Activated CD8-positive, alpha-beta T cell treated with anti-CD3 and anti-CD28 coated beads for 36 hours (primary cell): Measurements from ENCODE around the gene DPF1. TPM values are rescaled to one million over a fixed set of nuclear protein-coding genes. Genes with fewer than 3 reads are reported as not detected.

Experiments
- ATAC-seq: fragments of 200-7000 bp; cut with Tn5 transposase; one replicate; pipeline ENCODE4 v1.10.0; 2021; ENCODE audit warnings: mild to moderate bottlenecking, moderate library complexity
- CTCF ChIA-PET: fragments of 350-600 bp; sonication (Branson Sonifier 250); formaldehyde crosslinking; loops from one replicate; lab custom pipeline; 2021; ENCODE audit warnings: antibody characterized with exemption; lab: Charles Lee
- POLR2A ChIA-PET: fragments of 350-600 bp; sonication (Branson Sonifier 250); formaldehyde crosslinking; loops from one replicate; lab custom pipeline; 2021; ENCODE audit warnings: antibody characterized with exemption; lab: Charles Lee
- DNase-seq: peaks from one replicate; pipeline ENCODE4 v3.0.0-alpha.2; 2020
- H3K27ac Mint-ChIP-seq: one replicate; pipeline ENCODE4 v1.8.0; 2021; ENCODE audit warnings: mild to moderate bottlenecking, mixed read lengths
- H3K27me3 Mint-ChIP-seq: one replicate; pipeline ENCODE4 v1.8.0; 2021; ENCODE audit warnings: mixed read lengths
- H3K36me3 Mint-ChIP-seq: one replicate; pipeline ENCODE4 v1.8.0; 2021; ENCODE audit warnings: low read depth, mixed read lengths
- H3K4me1 Mint-ChIP-seq: one replicate; pipeline ENCODE4 v1.8.0; 2021; ENCODE audit warnings: low read depth, mixed read lengths
- H3K4me3 Mint-ChIP-seq: one replicate; pipeline ENCODE4 v1.8.0; 2021; ENCODE audit warnings: mild to moderate bottlenecking, moderate library complexity, mixed read lengths
- H3K9me3 Mint-ChIP-seq: one replicate; pipeline ENCODE4 v1.8.0; 2021; ENCODE audit warnings: mixed read lengths
- CTCF ChIP-seq: fragments of 200-600 bp; IDR thresholded peaks from one replicate; pipeline ENCODE4 v1.8.0; 2022; ENCODE audit warnings: antibody characterized with exemption, mild to moderate bottlenecking
- intact Hi-C: fragments of 100-400 bp; cut with micrococcal nuclease; formaldehyde crosslinking; loops from one replicate; pipeline ENCODE4 v1.10.0; 2022
- total RNA-seq, 2 experiments: library from RNA; stranded (reverse); gene quantifications; one replicate each; pipeline ENCODE4 v1.2.3, GENCODE V29; 2021

DPF1 gene
- total RNA-seq = 1 to 10 TPM in 1 of 2 experiments, under 1 TPM in 1; 0.47 to 1.0 TPM

GRCh38 chr19:38224014-38224862 is at the start of gene DPF1:
TSS of gene DPF1 (minus strand) at chr19:38224222. CDS start at chr19:38224142, 80 bp downstream.
- peak within 1 kb of the TSS; percentile 62 for H3K4me3 Mint-ChIP-seq
- no peaks in the 10 kb centered on the region for H3K9me3 Mint-ChIP-seq
- H3K4me1 Mint-ChIP-seq = peaks cover 16% of the 10 kb centered on the region
- H3K36me3 Mint-ChIP-seq = no peaks in the 10 kb centered on the region
- H3K27me3 Mint-ChIP-seq = peaks cover 57% of the 10 kb centered on the region
- H3K27ac Mint-ChIP-seq = no peak within 1 kb of the TSS
- ChIA-PET CTCF (interaction anchor here (1.0 to 3.9 kb wide), 7 partner anchors 10 to 326 kb away, joined by 3 to 17 read pairs (median 3); no protein-coding TSS in a partner anchor), POLR2A (no interaction called here)
- DNase-seq (peak; percentile 77), ATAC-seq (peak; percentile 87)
- peak; percentile 45 for TF ChIP-seq CTCF
- intact Hi-C loops = loop anchor here (10.0 kb wide), 1 partner anchor 319 kb away; the partner anchor contains the start of genes SIPA1L3 and WDR87

- Mint-ChIP-seq H3K4me1 (peaks cover 8% of the 10 kb centered on the region), H3K4me3 (no peak overlapping the region), H3K27ac (no peak overlapping the region), H3K9me3 (no peaks in the 10 kb centered on the region), H3K36me3 (no peaks in the 10 kb centered on the region), H3K27me3 (no peaks in the 10 kb centered on the region)
- intact Hi-C loops = no loop called here
- no peak for DNase-seq
- POLR2A ChIA-PET = no interaction called here
- CTCF ChIA-PET = no interaction called here
- ATAC-seq = no peak
- no peak for TF ChIP-seq CTCF
Observed at GRCh38 chr19:38273499-38273898, 49.5 kb upstream of the DPF1 start.

GRCh38 chr19:38270587-38271167 is 46.7 kb upstream of the DPF1 start:
- ATAC-seq (no peak), DNase-seq (no peak)
- TF ChIP-seq CTCF = no peak
- Mint-ChIP-seq H3K27me3 (no peaks in the 10 kb centered on the region), H3K9me3 (no peaks in the 10 kb centered on the region), H3K36me3 (no peaks in the 10 kb centered on the region), H3K27ac (no peak overlapping the region), H3K4me1 (peaks cover 30% of the 10 kb centered on the region), H3K4me3 (no peak overlapping the region)
- intact Hi-C loops = no loop called here
- ChIA-PET POLR2A (no interaction called here), CTCF (interaction anchor here (1.1 kb wide), 2 partner anchors 14 to 26 kb away, joined by 3 read pairs; no protein-coding TSS in a partner anchor)

- ChIA-PET CTCF (no interaction called here), POLR2A (interaction anchor here (1.1 kb wide), 1 partner anchor 8 kb away, joined by 3 read pairs; no protein-coding TSS in a partner anchor)
- ATAC-seq = no peak
- Mint-ChIP-seq H3K27me3 (no peaks in the 10 kb centered on the region), H3K4me3 (no peak overlapping the region), H3K9me3 (no peaks in the 10 kb centered on the region), H3K4me1 (peaks cover 41% of the 10 kb centered on the region), H3K27ac (no peak overlapping the region), H3K36me3 (no peaks in the 10 kb centered on the region)
- no peak for TF ChIP-seq CTCF
- intact Hi-C loops = loop anchor here (10.0 kb wide), 1 partner anchor 46 kb away; the partner anchor contains the start of genes KCNK6 and YIF1B
- no peak for DNase-seq
Observed at GRCh38 chr19:38268539-38268938, 44.5 kb upstream of the DPF1 start.
